Panc1 (cell line): Measurements from ENCODE around the gene SIGMAR1.

Experiments
- POLR2AphosphoS5 ChIP-seq: IDR thresholded peaks from 2 replicates; pipeline ENCODE4 v1.6.1; 2012; ENCODE audit warnings: mild to moderate bottlenecking, low read depth, low read length, moderate library complexity
- SIN3A ChIP-seq: IDR thresholded peaks from 2 replicates; pipeline ENCODE4 v1.6.1; 2012; ENCODE audit warnings: low read depth, mild to moderate bottlenecking, low read length, moderate library complexity, borderline replicate concordance; ENCODE audit not compliant: insufficient read depth
- TCF7L2 ChIP-seq: IDR thresholded peaks from 2 replicates; pipeline ENCODE4 v1.6.1; 2011; ENCODE audit warnings: mild to moderate bottlenecking, low read depth, low read length, inconsistent platforms
- TF ChIP-seq, protein P1 (sequence below): fragments of 450-650 bp; IDR thresholded peaks from 2 replicates; pipeline ENCODE4 v1.5.1; 2017; ENCODE audit warnings: mild to moderate bottlenecking
- TF ChIP-seq, protein P2 (sequence below), 2 experiments: IDR thresholded peaks; 2 replicates each; pipeline ENCODE4 v1.6.1; 2011 to 2012; ENCODE audit warnings: low read depth in 2 of 2, control low read depth in 1 of 2, low read length in 1 of 2, mild to moderate bottlenecking in 1 of 2, moderate library complexity in 1 of 2; ENCODE audit not compliant: insufficient read depth in 1 of 2

DNA sequence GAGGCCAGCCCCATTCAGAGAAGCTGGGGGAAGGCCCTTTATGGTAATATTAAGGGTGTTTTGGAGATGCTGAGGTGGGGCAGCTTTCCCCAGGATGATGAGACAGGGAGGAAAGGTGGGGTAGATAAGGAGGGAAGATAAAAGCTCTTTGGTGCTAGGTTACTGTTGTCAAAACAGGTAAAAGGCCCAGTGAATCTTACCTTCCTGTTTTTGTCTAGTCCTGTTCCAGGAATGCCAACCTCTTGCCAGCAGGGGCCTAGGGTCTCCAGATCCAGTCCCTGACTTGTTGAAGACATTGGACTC lies 25.7 kb upstream of the SIGMAR1 start:
- TF ChIP-seq POLR2AphosphoS5, result no peak
- TF ChIP-seq, protein P1, sequence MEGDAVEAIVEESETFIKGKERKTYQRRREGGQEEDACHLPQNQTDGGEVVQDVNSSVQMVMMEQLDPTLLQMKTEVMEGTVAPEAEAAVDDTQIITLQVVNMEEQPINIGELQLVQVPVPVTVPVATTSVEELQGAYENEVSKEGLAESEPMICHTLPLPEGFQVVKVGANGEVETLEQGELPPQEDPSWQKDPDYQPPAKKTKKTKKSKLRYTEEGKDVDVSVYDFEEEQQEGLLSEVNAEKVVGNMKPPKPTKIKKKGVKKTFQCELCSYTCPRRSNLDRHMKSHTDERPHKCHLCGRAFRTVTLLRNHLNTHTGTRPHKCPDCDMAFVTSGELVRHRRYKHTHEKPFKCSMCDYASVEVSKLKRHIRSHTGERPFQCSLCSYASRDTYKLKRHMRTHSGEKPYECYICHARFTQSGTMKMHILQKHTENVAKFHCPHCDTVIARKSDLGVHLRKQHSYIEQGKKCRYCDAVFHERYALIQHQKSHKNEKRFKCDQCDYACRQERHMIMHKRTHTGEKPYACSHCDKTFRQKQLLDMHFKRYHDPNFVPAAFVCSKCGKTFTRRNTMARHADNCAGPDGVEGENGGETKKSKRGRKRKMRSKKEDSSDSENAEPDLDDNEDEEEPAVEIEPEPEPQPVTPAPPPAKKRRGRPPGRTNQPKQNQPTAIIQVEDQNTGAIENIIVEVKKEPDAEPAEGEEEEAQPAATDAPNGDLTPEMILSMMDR, result no peak
- TF ChIP-seq, protein P2, sequence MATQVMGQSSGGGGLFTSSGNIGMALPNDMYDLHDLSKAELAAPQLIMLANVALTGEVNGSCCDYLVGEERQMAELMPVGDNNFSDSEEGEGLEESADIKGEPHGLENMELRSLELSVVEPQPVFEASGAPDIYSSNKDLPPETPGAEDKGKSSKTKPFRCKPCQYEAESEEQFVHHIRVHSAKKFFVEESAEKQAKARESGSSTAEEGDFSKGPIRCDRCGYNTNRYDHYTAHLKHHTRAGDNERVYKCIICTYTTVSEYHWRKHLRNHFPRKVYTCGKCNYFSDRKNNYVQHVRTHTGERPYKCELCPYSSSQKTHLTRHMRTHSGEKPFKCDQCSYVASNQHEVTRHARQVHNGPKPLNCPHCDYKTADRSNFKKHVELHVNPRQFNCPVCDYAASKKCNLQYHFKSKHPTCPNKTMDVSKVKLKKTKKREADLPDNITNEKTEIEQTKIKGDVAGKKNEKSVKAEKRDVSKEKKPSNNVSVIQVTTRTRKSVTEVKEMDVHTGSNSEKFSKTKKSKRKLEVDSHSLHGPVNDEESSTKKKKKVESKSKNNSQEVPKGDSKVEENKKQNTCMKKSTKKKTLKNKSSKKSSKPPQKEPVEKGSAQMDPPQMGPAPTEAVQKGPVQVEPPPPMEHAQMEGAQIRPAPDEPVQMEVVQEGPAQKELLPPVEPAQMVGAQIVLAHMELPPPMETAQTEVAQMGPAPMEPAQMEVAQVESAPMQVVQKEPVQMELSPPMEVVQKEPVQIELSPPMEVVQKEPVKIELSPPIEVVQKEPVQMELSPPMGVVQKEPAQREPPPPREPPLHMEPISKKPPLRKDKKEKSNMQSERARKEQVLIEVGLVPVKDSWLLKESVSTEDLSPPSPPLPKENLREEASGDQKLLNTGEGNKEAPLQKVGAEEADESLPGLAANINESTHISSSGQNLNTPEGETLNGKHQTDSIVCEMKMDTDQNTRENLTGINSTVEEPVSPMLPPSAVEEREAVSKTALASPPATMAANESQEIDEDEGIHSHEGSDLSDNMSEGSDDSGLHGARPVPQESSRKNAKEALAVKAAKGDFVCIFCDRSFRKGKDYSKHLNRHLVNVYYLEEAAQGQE (IDR thresholded peaks at IDR 0.05; ENCODE audit: insufficient read depth in 1 of 2, low read depth in 2 of 2, low read length in 1 of 2), result no peak
- no peak for TF ChIP-seq SIN3A
- TF ChIP-seq TCF7L2, result no peak
